GM19099 (cell line): ENCODE data around the gene TMEM134.

Experiments
- POLR2A ChIP-seq: IDR thresholded peaks from 3 replicates; pipeline ENCODE4 v1.6.1; 2011; ENCODE audit warnings: low read depth; ENCODE audit not compliant: insufficient read length; ENCODE audit errors: extremely low read depth

TMEM134 gene, protein sequence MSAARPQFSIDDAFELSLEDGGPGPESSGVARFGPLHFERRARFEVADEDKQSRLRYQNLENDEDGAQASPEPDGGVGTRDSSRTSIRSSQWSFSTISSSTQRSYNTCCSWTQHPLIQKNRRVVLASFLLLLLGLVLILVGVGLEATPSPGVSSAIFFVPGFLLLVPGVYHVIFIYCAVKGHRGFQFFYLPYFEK

DNA sequence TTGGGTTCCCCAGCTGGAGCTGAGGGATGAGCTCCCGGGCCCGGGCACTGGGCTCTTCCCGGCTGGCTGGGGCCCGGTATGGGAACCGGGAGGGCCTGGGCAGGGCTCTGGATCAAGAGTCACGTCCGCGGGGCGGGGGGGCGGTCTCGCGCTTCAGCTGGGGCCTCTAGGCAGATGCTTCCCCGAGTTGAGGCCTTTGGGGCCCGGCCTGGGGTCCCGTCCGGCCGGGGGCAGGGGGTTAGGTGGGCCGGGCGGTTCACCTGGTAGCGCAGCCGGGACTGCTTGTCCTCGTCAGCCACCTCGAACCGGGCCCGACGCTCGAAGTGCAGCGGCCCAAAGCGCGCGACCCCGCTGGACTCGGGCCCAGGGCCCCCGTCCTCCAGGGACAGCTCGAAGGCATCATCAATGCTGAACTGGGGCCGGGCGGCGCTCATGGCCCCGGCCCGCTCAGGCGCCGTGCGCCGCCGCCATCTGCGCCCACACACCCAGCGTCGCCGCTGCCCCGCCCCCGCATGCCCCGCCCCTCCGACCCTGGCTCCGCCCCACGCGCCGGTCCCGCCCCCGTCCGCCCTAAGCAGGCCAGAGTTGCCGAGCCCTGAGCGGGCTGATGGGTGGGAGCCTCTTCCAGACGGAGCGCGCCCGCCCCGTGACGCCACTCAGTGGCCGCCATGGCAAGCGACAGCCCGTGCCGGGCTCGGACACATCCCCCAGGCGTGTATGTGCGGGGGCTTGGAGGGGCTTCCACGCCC lies at the start of gene TMEM134:
TMEM134 (minus strand) TSS at position 493 of the 749 bp plus-strand sequence; CDS start at position 434, 59 bp downstream.
- peak; percentile 83 for TF ChIP-seq POLR2A

DNA sequence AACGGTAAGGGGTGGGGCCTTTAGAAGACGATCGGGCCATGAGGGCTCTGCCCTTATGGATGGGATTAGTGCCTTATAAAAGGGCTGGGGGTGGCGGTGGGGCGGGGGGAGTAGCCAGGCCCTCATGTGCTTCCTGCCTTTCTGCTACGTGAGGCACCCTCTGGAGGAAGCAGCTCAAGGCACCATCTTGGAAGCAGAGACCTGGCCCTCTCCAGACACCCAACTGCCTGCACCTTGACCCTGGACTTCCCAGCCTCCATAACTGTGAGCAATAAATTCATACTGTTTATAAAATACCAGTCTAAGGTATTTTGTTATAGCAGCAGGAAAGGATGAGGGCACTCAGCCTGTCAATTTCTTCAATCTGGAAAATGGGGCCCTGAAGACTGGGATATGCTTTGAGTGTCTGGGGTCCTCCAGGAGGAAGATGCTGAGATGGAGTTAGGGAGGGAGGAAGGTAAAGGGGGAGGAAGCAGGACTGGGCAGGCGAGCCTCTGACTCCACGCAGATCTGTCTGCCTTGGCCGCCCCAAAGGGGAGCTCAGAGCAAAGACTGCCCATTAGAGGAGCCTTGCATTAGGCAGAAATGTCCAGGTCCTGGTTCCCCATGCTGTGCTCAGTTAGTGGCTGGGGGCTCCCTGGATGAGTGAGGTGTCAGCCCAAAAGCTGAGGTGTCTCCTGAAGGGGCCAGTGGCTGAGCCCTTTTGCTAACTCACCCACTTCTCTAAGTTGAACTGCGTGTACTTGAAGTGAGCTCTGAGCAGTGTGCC lies 48.9 kb upstream of the TMEM134 start:
- TF ChIP-seq POLR2A, result no peak

DNA sequence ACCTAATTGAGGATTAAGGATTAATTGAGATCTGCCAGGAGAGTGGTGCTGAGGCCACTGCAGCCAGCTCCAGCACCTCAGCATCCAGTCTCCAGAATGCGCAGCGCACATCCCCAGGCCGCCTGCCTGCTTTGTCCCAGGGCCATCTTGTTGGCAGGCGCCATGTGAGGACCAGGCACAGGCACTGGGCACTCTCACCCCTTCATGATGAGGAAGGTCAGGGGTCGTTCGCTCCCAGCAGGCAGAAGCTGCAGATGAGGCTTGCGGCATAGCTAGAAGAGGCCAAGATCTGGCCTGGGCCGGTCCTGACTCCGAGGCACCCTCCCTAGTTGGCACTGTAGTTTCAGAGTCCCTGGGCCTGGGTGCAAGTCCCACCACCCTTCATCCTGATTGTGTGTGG lies 47.8 kb upstream of the TMEM134 start:
- TF ChIP-seq POLR2A, result no peak

DNA sequence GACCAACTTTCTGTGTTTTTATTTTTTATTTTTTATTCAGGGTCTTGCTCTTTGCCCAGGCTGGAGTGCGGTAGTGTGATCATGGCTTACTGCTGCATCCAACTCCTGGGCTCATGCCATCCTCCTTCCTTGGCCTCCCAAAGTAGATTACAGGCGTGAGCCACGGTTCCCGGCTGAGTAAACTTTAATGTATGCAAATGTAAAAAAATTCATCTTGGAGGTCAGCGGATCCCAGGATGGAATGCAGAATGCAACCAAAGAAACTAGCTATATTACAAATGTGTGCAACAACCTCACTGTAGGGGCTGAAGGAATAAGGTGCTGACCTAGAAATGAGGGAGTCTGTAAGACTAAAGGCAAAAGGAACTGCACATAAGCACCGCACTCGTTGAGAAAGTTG lies 45.1 kb upstream of the TMEM134 start:
- no peak for TF ChIP-seq POLR2A

DNA sequence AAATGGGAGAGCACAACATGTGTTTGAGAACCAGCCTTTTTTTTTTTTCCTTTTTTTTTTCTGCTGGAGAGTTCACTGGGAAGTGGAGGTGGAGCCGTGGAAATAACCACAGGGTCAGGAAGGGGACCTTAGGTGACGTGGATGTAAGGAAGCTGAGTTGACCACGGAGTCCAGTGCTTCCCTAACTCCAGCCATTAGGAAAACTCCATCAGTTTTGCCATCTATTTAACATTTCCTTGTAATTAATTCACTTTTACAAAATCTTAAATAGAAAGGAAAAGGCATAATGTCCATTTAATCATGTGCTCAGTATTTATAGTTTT lies 40.9 kb upstream of the TMEM134 start:
- no peak for TF ChIP-seq POLR2A

DNA sequence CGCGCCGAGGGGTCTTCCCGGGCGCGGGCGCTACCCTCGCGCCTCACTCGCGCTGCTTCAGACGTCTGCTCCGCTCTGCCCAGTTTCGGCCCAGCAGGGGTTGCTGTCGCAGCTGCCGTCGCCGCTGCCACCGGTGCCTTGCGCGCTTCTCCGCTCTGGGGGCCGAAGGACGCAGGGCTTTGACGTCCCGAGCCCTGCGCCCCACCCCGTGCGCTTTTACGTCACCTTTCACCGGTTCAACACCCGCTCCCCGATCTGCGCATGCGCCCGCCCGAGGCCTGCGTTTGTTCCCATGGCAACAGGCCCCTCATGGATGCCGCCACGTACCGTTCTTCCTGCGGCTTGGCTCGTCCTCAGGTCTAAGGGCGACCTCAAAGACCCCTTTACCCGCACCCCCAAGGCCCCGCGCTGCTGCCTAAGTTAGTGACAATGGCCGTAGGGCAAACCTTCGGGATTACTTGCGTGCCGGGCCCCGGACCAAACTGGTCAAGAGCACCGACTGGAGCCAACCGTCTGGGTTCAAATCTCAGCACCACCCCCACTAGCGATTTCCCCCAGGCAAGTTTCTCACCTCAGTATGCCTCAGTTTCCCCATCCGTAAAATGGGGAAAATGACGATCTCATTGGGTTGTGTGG lies 39.6 kb upstream of the TMEM134 start:
- TF ChIP-seq POLR2A, result peak; percentile 63

DNA sequence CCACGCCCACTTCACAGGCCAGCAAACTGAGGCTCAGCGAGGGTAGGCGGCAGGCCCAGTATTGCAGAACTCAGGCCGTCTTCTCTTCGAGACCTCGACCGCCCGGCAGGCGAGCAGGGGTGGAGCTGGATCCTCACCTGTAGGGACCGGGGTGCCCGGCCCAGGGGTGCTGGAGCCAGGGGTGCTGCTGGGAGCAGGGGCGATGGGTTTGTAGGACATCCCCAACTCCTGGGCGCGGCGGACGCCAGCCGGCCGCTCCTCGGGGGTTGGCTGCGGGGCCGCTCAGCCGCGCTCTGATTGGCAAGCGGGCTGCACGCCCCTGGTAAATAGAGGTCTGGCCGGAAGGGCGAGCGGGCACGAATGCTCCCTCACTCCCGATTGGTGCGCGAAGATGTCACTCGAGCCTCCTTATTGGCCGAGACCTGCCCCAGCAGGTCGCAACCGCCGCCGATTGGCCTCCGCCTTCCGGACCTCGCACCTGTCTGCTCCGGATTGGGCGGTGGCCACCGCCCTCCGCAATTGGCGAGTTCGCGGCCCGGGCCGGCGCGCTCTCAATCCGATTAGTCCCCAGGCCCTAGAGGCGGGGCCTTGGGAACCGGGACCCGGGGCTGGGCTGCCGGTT lies 38.9 kb upstream of the TMEM134 start, which contains the start of gene CDK2AP2:
CDK2AP2 (minus strand) TSS at position 299 of the 622 bp plus-strand sequence; CDS start at position 219, 80 bp downstream.
- TF ChIP-seq POLR2A, result peak; percentile 75

DNA sequence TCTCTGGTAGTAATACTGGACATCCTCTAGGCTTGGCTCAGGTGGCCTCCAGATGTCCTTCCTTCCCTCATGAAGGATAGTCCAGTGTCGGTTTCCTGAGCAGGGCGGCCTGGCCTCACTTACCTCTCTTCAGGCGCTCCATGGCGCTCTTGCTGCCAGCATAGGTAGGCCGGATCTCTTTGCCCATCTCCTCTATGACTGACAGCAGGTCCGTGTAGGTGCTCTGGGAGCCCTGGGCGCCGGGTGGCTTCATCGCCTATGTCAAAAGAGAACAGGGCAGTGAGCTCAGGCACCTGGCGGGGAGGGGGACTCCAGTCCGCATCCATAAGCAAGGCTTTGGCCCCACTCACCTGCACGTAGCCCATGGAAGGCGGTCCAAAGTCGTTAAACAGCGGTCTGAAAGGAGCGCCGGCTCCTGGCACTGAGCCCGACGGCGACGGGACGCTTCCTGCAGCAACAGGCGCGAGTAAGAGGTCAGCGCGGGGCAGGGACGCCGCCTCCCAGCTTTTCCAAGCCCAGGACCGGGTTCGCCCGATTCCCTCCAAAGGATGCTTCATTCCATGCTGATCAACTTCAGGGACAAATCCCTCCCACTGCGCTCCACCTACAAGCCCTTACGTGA lies 38.3 kb upstream of the TMEM134 start:
- no peak for TF ChIP-seq POLR2A

DNA sequence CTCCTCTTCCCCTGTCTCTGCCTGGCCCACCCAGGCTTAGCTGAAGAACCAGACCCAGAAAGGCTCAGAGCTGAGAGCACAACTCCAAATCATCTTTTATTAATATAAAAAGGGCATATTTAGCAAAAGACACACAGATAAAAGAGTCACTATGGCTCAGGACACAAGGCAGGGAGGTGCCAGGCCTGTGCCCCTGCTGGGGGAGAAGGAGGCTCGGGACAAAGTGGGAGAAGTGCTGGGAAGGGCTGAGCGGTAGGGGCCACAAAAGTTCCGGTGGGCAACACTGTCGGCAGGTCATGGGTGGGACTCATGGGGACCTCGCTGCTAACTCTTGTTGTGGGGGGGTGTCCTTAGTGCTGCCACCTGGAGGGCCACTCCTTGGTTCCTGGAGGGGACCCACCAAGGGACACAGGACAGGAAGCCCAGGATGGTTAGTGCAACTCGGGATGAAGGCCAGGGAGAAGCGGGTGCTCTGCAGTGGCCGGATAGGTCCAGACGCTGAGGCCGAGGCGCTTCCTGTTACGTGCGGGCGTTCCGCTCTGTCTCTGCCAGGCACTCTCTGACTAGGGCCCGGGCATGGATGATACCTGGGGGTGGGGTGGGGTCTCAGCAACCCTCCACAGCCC lies 37.5 kb upstream of the TMEM134 start:
- TF ChIP-seq POLR2A, result peak; percentile 14

DNA sequence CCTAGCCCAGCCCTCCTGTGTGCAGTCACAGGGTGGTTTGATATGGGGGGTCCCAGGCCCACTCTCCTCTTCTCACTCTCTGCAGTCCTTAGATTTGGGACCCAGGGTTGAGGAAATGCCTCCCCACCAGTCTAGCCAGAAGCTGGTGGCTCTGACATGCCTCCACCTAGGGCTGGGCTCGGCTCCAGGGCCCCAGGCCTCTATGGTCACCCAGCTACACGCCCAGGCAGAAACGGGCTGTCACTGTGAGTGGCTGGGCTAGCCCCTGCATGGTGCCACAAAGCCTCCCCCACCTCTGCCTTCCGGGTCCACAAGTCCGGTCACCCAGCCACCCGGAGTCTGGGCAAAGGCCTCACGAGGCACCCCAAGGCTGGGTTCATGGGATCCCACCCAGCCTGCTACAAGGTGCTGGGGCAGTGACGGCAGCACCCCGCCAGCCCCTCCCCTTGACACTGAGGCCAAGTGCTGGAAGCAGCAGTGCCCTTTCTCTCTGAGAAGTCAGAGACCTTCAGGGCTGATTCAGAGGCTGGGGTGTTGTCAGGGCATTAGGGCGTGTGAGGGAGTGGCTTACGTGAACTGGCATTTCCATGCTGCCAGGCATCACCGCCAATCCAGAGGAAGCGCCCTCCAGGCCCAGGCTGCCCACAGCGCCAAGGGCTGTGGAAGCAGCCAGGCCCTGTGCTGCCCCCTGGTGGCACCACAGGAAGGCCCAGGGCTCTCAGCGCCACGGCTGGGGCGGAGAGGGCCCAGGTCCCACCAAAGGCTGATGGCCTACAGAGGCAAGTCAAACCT lies 36.8 kb upstream of the TMEM134 start:
- TF ChIP-seq POLR2A, result no peak

DNA sequence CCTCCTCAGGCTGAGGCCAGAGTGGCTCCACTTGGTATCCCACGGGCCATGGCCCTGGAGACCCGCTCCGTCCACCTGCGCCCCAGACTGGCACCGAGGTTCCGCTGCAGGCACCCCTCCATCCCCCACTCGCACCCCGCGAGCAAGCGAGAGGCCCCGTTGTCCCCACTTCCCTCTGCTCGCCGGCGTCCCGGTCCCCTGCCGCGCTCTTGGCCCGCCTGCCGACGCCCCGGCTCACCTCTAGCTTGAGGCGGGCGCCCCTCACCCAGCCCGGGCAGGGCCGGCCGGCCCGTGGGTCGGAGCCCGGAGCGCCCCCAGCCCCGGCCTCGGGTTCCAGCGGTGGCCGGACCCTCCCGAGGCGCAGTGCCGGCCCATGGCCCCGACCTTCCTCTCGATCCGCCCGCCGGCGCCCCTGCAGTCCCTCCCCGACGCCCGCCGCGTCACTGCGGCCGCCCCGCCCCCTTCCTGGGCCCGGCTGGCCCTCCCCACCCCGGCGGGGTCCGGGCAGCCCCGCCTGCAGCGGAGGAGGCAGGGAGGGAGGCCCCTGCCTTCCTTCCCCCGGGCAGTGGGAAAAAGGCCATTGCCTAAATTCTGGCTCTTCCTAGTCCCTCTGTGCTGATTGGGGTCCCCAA lies 36.0 kb upstream of the TMEM134 start, which contains the start of gene PITPNM1:
PITPNM1 (minus strand) TSS at position 414 of the 632 bp plus-strand sequence. CDS start 1,183 bp downstream, outside the sequence.
- TF ChIP-seq POLR2A, result peak; percentile 48
